ENCODE data around the gene ACBD4.
A peak's percentile ranks its signal among the peaks of the same experiment; 100 is the strongest.

ACBD4 gene

GRCh38 chr17:45155483-45155882 lies 20.0 kb downstream of the ACBD4 start:
- DNase-seq (ENCODE audit: low spot score) = no peak

- DNase-seq (ENCODE audit: low spot score) = no peak
Observed at GRCh38 chr17:45156242-45156641, 20.8 kb downstream of the ACBD4 start.

- DNase-seq (ENCODE audit: low spot score) = peak; percentile 54
Observed at GRCh38 chr17:45160447-45161287, 25.2 kb downstream of the ACBD4 start.

- DNase-seq (ENCODE audit: low spot score) = peak; percentile 100
Observed at GRCh38 chr17:45161288-45162024, 26.0 kb downstream of the ACBD4 start, which contains the start of gene HEXIM2. Gene HEXIM2 (plus strand): TSS chr17:45161875. CDS start chr17:45162794, 919 bp downstream.

GRCh38 chr17:45162025-45162687 lies 26.7 kb downstream of the ACBD4 start:
- DNase-seq (ENCODE audit: low spot score) = no peak

- DNase-seq (ENCODE audit: low spot score) = no peak
Observed at GRCh38 chr17:45164734-45165269, 29.3 kb downstream of the ACBD4 start.

- DNase-seq (ENCODE audit: low spot score) = no peak
Observed at GRCh38 chr17:45168991-45169752, 33.7 kb downstream of the ACBD4 start.

GRCh38 chr17:45170280-45170930 lies 34.9 kb downstream of the ACBD4 start:
- DNase-seq (ENCODE audit: low spot score) = no peak

- DNase-seq (ENCODE audit: low spot score) = peak; percentile 24
Observed at GRCh38 chr17:45170931-45171337, 35.4 kb downstream of the ACBD4 start.

- no peak for DNase-seq (ENCODE audit: low spot score)
Observed at GRCh38 chr17:45171338-45172231, 36.1 kb downstream of the ACBD4 start.

- DNase-seq (ENCODE audit: low spot score) = no peak
Observed at GRCh38 chr17:45172232-45172540, 36.7 kb downstream of the ACBD4 start.

- DNase-seq (ENCODE audit: low spot score) = peak; percentile 92
Observed at GRCh38 chr17:45172541-45173286, 37.2 kb downstream of the ACBD4 start.

GRCh38 chr17:45175759-45176115 lies 40.2 kb downstream of the ACBD4 start:
- no peak for DNase-seq (ENCODE audit: low spot score)

- DNase-seq (ENCODE audit: low spot score) = no peak
Observed at GRCh38 chr17:45177563-45177962, 42.1 kb downstream of the ACBD4 start.

- DNase-seq (ENCODE audit: low spot score) = no peak
Observed at GRCh38 chr17:45184144-45184543, 48.7 kb downstream of the ACBD4 start.

GRCh38 chr17:45186801-45187354 lies 51.4 kb downstream of the ACBD4 start:
- no peak for DNase-seq (ENCODE audit: low spot score)

- DNase-seq (ENCODE audit: low spot score) = no peak
Observed at GRCh38 chr17:45189009-45189408, 53.5 kb downstream of the ACBD4 start.

GRCh38 chr17:45190503-45191255 lies 55.2 kb downstream of the ACBD4 start:
- no peak for DNase-seq (ENCODE audit: low spot score)
